AG09309 (cell line): Measurements from ENCODE around the gene CIT.

Experiments
- DNase-seq: peaks from one replicate; pipeline ENCODE4 v3.0.0-alpha.2; 2010; ENCODE audit warnings: low read depth
- H3K4me3 ChIP-seq: 2 replicates; pipeline ENCODE4 v1.5.1; 2011; ENCODE audit warnings: mild to moderate bottlenecking, low read depth, low read length, moderate library complexity; ENCODE audit not compliant: control insufficient read depth
- CTCF ChIP-seq: IDR thresholded peaks from 2 replicates; pipeline ENCODE4 v1.5.1; 2011; ENCODE audit warnings: mild to moderate bottlenecking, low read depth, low read length, inconsistent platforms; ENCODE audit not compliant: insufficient read depth, control insufficient read depth; ENCODE audit errors: missing control alignments

The CIT gene

GRCh38 chr12:119840168-119840567 lies 37.0 kb downstream of the CIT start:
- TF ChIP-seq CTCF: no peak
- no peak overlapping the region for H3K4me3 ChIP-seq
- no peak for DNase-seq

GRCh38 chr12:119838826-119839600 lies 38.1 kb downstream of the CIT start:
- TF ChIP-seq CTCF: no peak
- H3K4me3 ChIP-seq: no peak overlapping the region
- DNase-seq: no peak

- no peak for TF ChIP-seq CTCF
- no peak for DNase-seq
- no peak overlapping the region for H3K4me3 ChIP-seq
These were observed 40.3 kb downstream of the CIT start for GRCh38 chr12:119836781-119837180.

DNA sequence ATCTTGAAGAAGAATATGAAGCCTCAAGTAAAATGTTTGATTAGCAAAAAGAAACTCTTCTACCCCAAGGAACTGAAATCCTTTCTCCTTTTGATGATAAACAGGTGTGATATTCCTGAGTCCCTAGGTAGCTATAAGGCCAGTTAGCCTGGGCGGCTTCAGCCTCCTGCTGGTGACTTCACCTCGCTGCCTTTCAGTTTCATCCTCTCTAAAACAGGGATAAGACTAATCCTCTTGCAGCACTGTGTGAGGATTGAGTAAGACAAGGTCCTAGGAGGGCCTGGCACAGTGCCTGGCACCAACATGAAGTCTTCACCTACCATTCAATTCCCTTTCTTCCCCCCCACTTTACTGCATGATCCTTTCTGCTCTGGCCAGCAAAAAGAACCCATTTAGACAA lies 42.1 kb downstream of the CIT start:
- peak; percentile 13 for TF ChIP-seq CTCF
- no peak overlapping the region for H3K4me3 ChIP-seq
- DNase-seq: no peak

GRCh38 chr12:119829439-119829838 lies 47.7 kb downstream of the CIT start:
- H3K4me3 ChIP-seq: no peak overlapping the region
- no peak for DNase-seq
- TF ChIP-seq CTCF: no peak

DNA sequence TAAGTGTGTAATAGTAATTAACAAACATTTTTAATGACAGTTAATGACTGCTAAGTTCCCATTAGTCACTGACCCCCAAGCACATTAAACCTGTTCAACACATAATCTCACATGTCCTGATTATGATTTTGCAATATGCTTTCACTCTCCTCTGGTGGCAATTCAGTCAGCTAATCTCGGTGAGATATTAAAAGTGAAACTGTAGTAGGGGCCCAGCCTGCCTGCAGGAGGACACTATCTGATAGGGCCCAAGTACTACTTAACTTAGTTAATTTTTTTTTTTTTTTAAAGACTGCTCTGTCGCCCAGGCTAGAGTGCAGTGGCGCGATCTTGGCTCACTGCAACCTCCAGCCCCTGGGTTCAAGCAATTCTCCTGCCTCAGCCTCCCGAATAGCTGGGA lies 48.8 kb downstream of the CIT start:
- H3K4me3 ChIP-seq: no peak overlapping the region
- no peak for TF ChIP-seq CTCF
- DNase-seq: no peak
